SH-SY5Y (cell line): ENCODE results near the gene THSD4.

Experiments
- GATA2 ChIP-seq: IDR thresholded peaks from 2 replicates; pipeline ENCODE4 v1.6.1; 2011; ENCODE audit warnings: mild to moderate bottlenecking, low read depth, low read length
- GATA3 ChIP-seq: IDR thresholded peaks from 2 replicates; pipeline ENCODE4 v1.6.1; 2011; ENCODE audit warnings: low read depth, mild to moderate bottlenecking, low read length, moderate library complexity

DNA sequence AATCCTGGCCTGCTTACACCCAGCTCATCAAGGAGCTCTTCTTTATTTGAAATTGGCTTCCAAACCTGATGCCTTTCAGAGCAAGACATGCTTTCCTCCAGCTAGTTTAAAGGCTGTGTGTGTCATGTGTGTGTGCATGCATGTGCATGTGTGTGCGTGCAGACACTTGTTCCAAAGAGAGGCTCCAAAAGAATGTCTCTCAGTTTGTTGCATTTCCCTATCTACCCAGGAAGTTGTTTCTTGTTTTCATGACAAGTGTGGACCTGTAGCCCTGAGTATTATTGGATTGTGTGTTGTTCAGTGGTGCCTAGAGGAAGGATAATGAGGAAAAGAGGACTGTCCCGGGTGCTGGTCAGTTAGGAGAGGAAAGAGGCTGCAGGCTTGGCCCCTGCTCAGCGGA lies 240.0 kb downstream of the THSD4 start:
- TF ChIP-seq GATA2 (no peak), GATA3 (no peak)
